ENCODE measurements around the gene CHST1. TPM values are rescaled to one million over a fixed set of nuclear protein-coding genes. Genes with fewer than 3 reads are reported as not detected.

The CHST1 gene
- total RNA-seq, 1 experiment from 2014 or later = 1.6 TPM

DNA sequence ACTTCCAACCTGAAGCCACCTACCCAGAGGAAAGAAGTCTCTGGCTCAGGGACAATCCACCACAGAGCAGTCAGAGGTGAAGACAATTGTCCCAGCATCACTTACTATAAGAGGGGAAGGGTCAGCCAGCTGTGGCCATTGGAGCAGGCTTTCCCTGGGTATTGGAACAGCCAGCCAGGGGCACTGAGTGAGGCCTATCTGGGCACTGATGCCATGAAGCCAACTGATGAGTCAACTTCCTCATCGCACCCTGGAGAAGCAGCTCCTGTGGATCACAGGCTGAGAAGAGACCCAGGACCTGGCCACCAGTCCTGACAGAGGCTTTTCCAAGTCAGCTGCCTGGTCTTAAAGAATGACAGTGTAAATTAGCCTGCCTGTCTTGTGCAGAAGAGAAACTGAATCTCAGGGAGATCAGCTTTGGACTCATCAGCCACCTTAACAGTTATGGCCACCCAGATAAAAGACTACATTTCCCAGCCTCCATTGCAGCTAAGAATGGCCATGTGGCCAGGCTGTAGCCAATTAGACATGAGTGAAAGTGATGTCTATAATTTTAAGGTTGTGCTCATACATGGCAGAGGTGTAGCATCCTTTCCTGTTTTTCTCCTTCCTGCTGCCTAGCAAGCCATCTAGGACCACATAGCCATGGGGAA is 19.0 kb downstream of the CHST1 start:
- peak; percentile 53 for DNase-seq (ENCODE audit: low spot score)

DNA sequence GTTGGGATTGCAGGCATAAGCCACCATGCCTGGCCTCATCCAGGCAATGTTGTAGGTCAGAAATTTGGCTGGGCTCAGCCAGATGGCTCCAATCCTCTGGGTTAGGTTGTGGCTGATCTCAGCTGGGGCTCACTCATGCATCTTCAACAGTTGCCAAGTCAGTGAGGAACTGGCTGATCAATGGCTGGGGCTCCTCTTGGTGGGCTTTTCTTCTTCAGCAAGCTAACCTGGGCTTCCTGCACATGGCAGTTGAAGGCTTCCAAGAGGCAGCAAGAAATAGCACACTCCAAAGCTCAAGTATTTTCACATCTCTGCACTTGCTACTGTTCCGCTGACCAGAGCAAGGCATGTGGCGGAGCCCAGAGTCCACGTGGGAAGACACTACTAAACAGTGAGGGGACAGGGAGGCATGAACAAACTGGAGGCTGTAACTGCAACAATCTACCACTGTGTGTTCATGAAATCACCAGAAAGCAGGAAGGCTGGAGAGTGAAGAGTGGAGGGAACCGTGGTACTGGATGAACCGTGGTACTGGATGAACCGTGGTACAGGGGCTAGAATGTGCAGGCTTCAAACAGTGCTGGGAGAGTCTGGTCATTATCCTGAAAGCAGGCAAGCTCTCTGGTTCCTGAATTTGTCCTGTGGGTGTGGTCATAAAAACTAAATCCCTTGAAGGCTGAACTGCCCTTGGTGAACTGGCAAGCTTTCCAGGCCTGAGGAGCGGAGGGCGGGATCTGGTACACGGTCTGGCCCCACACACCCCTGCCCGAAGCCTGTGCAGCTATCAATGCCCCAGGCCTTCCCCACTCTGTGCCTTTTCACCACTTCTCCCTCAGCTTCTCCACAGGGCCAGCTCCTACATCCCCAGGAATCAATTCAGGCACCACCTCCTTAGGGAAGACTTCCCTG is 20.2 kb downstream of the CHST1 start:
- no peak for DNase-seq (ENCODE audit: low spot score)

DNA sequence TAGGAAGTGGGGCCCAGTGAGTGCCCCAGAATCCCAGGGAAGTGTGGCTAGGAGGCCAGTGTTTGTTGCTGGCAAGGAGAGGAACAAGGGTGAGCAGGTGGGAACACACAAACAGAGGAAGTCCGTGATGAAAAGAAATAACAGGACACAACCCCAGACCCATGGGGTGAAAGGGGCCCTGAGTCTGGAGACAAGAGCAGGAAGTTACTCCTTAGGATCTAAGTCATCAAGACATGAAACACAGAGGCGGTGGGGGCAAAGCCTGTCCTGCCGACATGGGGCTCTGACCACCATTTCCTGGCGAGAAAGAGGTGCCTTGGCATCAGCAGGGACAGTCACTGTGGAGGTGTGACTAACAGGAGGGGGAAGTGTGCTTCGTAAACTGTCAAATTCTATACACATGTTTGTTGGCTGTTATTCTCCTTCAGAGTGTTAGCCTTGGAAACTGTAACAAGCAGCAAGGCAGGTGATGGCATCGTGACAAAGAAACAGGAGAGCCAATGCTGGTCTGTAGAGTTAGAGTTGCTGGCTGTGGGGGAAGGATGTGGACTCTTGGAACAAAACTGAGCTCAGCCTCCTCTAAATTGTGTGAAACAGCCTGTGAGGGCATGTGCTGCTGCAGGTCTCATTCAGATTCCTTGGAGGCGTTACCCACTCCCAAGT is 21.7 kb downstream of the CHST1 start:
- DNase-seq (ENCODE audit: low spot score) = no peak

- no peak for DNase-seq (ENCODE audit: low spot score)
Observed at GRCh38 chr11:45641961-45642360, 23.5 kb downstream of the CHST1 start.

DNA sequence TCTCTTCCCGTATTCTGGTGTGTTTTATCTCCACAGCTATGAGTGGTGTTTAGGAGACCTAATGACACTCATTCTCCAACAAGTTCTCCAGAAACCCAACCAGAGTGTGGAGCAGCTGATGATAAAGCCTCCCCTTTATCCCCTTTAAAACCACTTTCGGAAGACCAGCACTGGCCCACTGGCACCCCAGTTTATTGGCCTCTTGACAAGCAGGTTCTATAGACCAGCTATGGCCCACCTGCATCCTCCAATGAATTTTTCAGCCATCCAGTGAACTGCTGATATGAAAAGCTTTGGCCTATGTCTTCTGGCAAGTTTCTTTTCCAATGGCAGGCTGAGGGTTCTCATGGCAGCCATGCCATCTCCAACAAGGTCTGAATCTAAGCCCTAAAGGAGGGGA is 27.4 kb downstream of the CHST1 start:
- no peak for DNase-seq (ENCODE audit: low spot score)

- DNase-seq (ENCODE audit: low spot score) = no peak
Observed at GRCh38 chr11:45635907-45636306, 29.5 kb downstream of the CHST1 start.

- DNase-seq (ENCODE audit: low spot score) = no peak
Observed at GRCh38 chr11:45625611-45626010, 39.8 kb downstream of the CHST1 start.

DNA sequence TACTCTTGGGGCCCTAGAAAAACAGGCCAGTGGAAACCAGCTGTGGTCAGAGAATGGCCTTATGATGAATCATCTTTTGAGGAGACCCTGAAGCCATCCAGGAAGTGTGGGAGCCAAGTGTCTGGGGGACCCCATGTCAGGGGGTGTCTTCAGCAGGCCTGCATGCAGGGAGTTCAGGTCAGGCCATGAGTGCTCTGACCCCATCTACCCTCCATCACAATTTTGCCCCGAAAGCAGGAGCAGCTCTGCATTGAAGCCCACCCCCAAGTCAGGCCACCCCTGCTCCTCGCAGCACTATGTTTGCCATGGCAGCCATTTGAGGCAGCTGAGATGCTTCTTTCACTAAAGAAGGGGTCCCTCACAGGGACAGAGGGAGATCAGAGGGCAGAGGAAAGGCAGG is 41.3 kb downstream of the CHST1 start:
- no peak for DNase-seq (ENCODE audit: low spot score)

DNA sequence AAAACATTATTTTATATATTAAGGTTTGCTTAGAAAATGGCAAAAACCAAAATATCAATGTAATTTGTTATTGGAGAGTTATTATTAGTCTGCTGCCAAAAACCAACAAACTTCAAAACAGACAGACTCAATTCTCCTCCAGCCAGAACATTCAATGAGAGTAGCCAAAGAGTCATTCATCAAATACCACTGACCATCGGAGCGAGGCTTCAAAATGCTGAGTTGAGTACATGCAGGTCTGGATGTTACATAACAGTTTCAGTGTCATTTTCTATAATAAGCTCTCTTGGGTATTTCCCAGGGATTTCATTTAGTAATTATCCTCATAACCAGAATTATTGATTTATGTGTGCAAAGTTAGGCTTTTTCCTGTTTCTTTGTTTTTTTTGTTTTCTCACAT is 42.6 kb downstream of the CHST1 start:
- no peak for DNase-seq (ENCODE audit: low spot score)

DNA sequence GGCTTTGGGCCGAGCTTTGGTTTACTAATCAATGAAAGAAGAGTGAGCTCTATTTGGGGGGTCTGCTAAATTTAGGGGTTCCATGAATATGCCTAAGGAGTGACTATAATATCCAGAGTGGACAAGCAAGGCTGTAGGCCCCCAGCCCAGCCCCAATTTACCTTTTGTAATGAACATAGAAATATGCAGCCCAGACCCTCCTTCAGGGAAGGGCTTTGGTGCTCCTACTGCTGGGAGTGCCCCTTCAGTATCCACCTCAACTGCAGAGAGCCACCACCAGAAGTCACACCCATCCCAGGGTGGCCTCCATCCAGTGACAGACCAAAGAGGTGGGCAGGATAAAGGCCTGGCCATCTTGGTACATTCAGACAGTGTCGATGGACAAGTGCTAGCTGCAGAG is 43.1 kb downstream of the CHST1 start:
- DNase-seq (ENCODE audit: low spot score) = no peak

DNA sequence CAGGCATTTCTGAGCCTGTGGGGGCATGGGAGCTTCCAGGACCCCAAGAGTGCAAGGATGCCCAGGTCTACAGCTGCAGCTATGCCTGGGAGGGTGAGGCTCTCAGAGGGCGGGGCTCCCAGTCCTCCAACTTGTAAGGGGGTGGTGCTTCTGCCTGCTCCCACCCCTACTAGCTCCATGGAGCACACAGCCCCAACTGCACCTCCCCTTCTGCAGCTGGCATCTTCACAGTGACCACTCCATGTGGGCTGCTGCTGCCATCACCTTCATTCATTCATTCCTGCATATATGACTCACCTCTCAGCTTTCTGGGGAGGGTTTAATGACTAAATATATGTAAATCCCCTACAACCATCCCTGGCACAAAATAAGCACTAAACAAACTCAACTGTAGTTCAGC is 43.8 kb downstream of the CHST1 start:
- no peak for DNase-seq (ENCODE audit: low spot score)

GRCh38 chr11:45620243-45620642 is 45.2 kb downstream of the CHST1 start:
- no peak for DNase-seq (ENCODE audit: low spot score)

DNA sequence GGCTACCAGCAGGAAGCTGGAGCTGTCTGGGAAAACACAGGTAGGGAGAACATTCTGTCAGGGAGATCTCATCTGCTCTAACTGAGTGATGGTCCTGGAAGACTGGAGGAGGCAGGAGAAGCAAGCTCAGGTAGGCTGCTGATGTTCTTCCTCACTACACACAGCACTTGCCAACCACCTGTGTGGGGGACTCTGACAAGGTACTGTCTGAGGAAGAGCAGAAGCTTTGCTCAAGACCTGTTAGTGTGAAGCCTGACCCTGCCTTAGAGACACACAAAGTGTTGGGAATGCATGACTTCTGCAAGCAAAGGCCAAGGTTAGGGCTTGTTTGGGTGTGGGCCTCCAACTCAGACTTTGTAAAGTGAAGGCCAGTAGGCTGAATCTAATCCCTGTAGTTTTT is 46.5 kb downstream of the CHST1 start:
- DNase-seq (ENCODE audit: low spot score) = no peak

GRCh38 chr11:45617871-45618601 is 47.4 kb downstream of the CHST1 start:
- no peak for DNase-seq (ENCODE audit: low spot score)

GRCh38 chr11:45616802-45617549 is 48.4 kb downstream of the CHST1 start:
- no peak for DNase-seq (ENCODE audit: low spot score)

GRCh38 chr11:45615182-45615792 is 50.1 kb downstream of the CHST1 start:
- DNase-seq (ENCODE audit: low spot score) = no peak

- DNase-seq (ENCODE audit: low spot score) = no peak
Observed at GRCh38 chr11:45614196-45614828, 51.1 kb downstream of the CHST1 start.

- no peak for DNase-seq (ENCODE audit: low spot score)
Observed at GRCh38 chr11:45610627-45611026, 54.8 kb downstream of the CHST1 start.

DNA sequence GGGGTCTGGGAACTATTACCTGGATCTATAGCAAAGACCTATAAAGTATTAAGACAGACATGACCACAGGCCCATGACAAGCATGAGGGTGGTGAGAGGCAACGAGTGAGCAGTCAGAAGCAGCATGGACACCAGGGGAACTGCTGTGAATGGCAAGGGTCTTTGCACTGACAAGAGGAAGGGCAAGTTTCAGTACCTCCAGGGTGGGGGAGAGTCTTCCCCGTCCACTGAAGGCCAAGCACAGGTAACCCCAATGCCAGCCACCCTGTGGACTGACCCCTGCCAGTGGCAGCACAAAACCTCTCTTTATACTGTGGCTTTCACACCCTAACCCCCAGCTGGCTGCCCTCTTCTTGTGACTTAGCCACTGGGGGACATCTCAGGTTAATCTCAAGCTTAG is 55.5 kb downstream of the CHST1 start:
- no peak for DNase-seq (ENCODE audit: low spot score)

DNA sequence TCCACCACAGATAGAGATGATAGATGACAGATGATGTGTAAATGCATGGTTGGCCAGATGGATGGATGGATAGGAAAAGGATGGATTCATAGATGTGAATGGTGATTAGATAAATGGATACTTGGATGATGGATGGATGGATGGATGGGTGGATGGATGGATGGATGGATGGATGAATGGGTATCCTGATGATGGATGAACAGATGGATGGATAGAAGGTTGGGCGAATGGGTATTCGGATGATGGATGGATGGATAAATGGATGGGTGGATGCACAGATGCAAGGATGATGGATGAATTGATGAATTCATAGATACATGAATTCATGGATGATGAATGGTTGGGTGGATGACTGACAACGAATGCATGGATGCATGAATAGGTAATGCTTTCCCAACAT is 56.1 kb downstream of the CHST1 start:
- no peak for DNase-seq (ENCODE audit: low spot score)
